Progenitor cell of endocrine pancreas (in vitro differentiated cells): Measurements from ENCODE around the gene ITGAE. TPM values are rescaled to one million over a fixed set of nuclear protein-coding genes. Genes with fewer than 3 reads are reported as not detected.

ENCODE experiments used
- DNase-seq: peaks from one replicate; pipeline ENCODE4 v3.0.0; 2021; ENCODE audit warnings: low spot score; ENCODE audit not compliant: unreplicated experiment
- H3K27ac Mint-ChIP-seq: 2 replicates; pipeline ENCODE4 v1.8.0; 2021; ENCODE audit warnings: mild to moderate bottlenecking, moderate library complexity, mixed read lengths
- H3K27me3 Mint-ChIP-seq: 2 replicates; pipeline ENCODE4 v1.8.0; 2021; ENCODE audit warnings: mixed read lengths
- H3K36me3 Mint-ChIP-seq: 2 replicates; pipeline ENCODE4 v1.8.0; 2022; ENCODE audit warnings: mixed read lengths; ENCODE audit not compliant: insufficient read depth
- H3K4me1 Mint-ChIP-seq: 2 replicates; pipeline ENCODE4 v1.8.0; 2021; ENCODE audit warnings: low read depth, mixed read lengths
- H3K4me3 Mint-ChIP-seq: 2 replicates; pipeline ENCODE4 v1.8.0; 2021; ENCODE audit warnings: low read depth, mild to moderate bottlenecking, moderate library complexity, mixed read lengths
- H3K9me3 Mint-ChIP-seq: 2 replicates; pipeline ENCODE4 v1.8.0; 2021; ENCODE audit warnings: low read depth, mixed read lengths
- total RNA-seq: library from RNA; stranded (reverse); gene quantifications from 2 replicates; pipeline ENCODE4 v1.2.1, GENCODE V29; 2021
- TF ChIP-seq, protein P1 (sequence below): fragments of 200-600 bp; sonication (generic); IDR thresholded peaks from one replicate; pipeline ENCODE4 v1.5.0; 2021; ENCODE audit warnings: antibody characterized with exemption, mild to moderate bottlenecking; ENCODE audit not compliant: unreplicated experiment

Gene ITGAE
- total RNA-seq, 1 donor from 2014 or later, result 29.0 TPM

DNA sequence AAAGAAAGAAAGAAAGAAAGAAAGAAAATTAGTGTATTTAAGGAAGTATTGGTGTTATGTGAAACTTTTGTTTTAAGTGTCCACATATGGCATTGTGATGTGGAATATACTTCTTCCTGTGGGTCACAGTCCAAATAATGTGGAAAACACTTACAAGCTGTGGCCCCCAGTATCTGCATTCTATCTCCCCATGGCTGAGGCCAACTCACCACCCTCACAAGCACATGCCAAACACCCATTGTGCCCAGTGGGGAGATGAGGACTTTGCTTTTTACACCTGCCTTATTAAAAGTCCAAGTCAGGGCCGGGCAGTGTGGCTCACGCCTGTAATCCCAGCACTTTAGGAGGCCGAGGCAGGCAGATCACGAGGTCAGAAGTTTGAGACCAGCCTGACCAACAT, 101.0 kb downstream of the ITGAE start:
- H3K4me1 Mint-ChIP-seq, result peaks cover 1% of the 10 kb centered on the region
- no peak overlapping the region for H3K27ac Mint-ChIP-seq

GRCh38 chr17:3698139-3698538, 102.8 kb downstream of the ITGAE start:
- Mint-ChIP-seq H3K27me3 (peaks cover 51% of the 10 kb centered on the region), H3K9me3 (peaks cover 4% of the 10 kb centered on the region), H3K27ac (no peak overlapping the region), H3K4me1 (peaks cover 1% of the 10 kb centered on the region), H3K4me3 (no peak overlapping the region), H3K36me3 (peaks cover 5% of the 10 kb centered on the region)
- DNase-seq, result no peak
- TF ChIP-seq, protein P1, sequence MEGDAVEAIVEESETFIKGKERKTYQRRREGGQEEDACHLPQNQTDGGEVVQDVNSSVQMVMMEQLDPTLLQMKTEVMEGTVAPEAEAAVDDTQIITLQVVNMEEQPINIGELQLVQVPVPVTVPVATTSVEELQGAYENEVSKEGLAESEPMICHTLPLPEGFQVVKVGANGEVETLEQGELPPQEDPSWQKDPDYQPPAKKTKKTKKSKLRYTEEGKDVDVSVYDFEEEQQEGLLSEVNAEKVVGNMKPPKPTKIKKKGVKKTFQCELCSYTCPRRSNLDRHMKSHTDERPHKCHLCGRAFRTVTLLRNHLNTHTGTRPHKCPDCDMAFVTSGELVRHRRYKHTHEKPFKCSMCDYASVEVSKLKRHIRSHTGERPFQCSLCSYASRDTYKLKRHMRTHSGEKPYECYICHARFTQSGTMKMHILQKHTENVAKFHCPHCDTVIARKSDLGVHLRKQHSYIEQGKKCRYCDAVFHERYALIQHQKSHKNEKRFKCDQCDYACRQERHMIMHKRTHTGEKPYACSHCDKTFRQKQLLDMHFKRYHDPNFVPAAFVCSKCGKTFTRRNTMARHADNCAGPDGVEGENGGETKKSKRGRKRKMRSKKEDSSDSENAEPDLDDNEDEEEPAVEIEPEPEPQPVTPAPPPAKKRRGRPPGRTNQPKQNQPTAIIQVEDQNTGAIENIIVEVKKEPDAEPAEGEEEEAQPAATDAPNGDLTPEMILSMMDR, result no peak

More for the DNA sequence above, 101.0 kb downstream of the ITGAE start:
- Mint-ChIP-seq H3K27me3 (peaks cover 35% of the 10 kb centered on the region), H3K4me3 (no peak overlapping the region), H3K9me3 (peaks cover 4% of the 10 kb centered on the region), H3K36me3 (peaks cover 5% of the 10 kb centered on the region)
- no peak for DNase-seq
- TF ChIP-seq, protein P1, result no peak

DNA sequence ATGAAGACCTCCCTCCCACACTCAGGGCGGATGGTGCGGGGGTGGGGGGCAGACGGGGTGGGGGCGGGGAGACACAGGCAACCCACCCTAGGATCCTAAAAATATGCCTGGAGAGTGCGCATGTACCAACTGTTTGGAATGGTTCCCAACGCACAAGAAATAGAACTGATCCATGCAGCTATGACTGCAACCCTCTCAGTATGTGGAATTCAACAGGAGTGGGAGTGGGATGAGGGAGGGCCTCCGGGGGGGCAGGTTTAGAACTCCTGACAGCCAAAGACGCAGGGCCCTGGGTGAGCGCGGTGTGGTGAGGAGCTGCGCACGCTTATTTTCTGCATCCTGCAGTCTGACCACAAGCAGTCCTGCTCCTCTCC, 103.9 kb downstream of the ITGAE start:
- TF ChIP-seq, protein P1, result no peak
- H3K36me3 Mint-ChIP-seq, result no peaks in the 10 kb centered on the region
- H3K4me3 Mint-ChIP-seq, result no peak overlapping the region
- no peak overlapping the region for H3K27ac Mint-ChIP-seq
- DNase-seq, result no peak
- no peaks in the 10 kb centered on the region for H3K9me3 Mint-ChIP-seq
- peaks cover 1% of the 10 kb centered on the region for H3K4me1 Mint-ChIP-seq
- peaks cover 53% of the 10 kb centered on the region for H3K27me3 Mint-ChIP-seq

- no peaks in the 10 kb centered on the region for H3K36me3 Mint-ChIP-seq
- H3K9me3 Mint-ChIP-seq, result no peaks in the 10 kb centered on the region
- H3K27ac Mint-ChIP-seq, result no peak within 1 kb of the TSS
- TF ChIP-seq, protein P1, result no peak
- H3K27me3 Mint-ChIP-seq, result peaks cover 53% of the 10 kb centered on the region
- peak within 1 kb of the TSS; percentile 64 for H3K4me3 Mint-ChIP-seq
- peaks cover 1% of the 10 kb centered on the region for H3K4me1 Mint-ChIP-seq
- DNase-seq, result peak; percentile 37
Observed at GRCh38 chr17:3695723-3696411, 105.1 kb downstream of the ITGAE start, which contains the start of gene P2RX5. TSS of gene P2RX5 (minus strand) at chr17:3696155. CDS start at chr17:3696005, 150 bp downstream.

DNA sequence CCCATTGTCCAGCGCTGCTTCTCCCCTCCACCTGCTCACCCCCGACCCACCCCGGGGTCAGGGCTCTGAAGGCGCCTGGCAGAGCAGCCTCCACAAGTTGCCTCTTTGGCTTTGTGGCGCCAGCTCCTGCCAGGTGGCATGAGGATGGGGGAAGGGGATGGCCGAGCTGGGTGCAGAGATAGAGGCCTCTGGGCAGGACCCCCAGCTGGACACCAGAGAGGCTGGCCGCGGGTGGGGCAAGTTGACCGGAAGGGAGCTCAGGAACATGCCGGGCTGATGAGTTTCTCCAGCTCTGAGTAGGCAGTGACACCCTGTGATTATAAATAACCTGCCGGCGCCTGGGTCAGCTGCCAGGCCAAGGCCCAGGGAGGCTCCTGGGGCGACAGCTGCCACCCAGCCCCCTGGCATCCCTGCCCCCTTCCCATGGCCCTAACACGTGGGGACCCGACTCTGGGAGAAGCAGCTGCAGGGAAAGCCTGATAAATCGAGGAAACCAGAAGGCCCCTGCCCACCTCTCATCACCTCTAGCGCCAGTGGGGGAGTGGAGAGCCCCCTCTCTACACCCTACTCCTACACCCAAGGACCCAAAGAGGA, 105.8 kb downstream of the ITGAE start:
- no peaks in the 10 kb centered on the region for H3K9me3 Mint-ChIP-seq
- no peak for DNase-seq
- no peak overlapping the region for H3K27ac Mint-ChIP-seq
- TF ChIP-seq, protein P1, result no peak
- no peak overlapping the region for H3K4me3 Mint-ChIP-seq
- H3K36me3 Mint-ChIP-seq, result no peaks in the 10 kb centered on the region
- H3K27me3 Mint-ChIP-seq, result peaks cover 53% of the 10 kb centered on the region
- peaks cover 1% of the 10 kb centered on the region for H3K4me1 Mint-ChIP-seq
